ENCODE data around the gene ABI3BP.
A peak's percentile ranks its signal among the peaks of the same experiment; 100 is the strongest.
"Not testable (repeated sequence)": the region's sequence is repeated elsewhere in the genome, so short reads cannot be mapped to it uniquely, and the experiment has no call there.

Gene ABI3BP

GRCh38 chr3:100968932-100969906 is 24.0 kb downstream of the ABI3BP start:
- no peaks in the 10 kb centered on the region for H3K9me3 ChIP-seq (ENCODE audit: control insufficient read depth in 1 of 2, low read length in 2 of 2)
- H3K4me1 ChIP-seq (ENCODE audit: control insufficient read depth in 1 of 2, insufficient read depth in 2 of 2, low read length in 2 of 2) = peaks cover 0 to 32% of the 10 kb centered on the region in 2 donors
- no peak overlapping the region for H3K4me3 ChIP-seq (ENCODE audit: low read depth in 1 of 2, low read length in 2 of 2)
- H3K27me3 ChIP-seq (ENCODE audit: low read depth, low read length) = no peaks in the 10 kb centered on the region
- no peak overlapping the region for H3K27ac ChIP-seq (ENCODE audit: low read length)
- H3K36me3 ChIP-seq (ENCODE audit: control insufficient read depth in 1 of 2, insufficient read depth in 2 of 2, low read length in 2 of 2) = no peaks in the 10 kb centered on the region

GRCh38 chr3:100966807-100967206 is 26.4 kb downstream of the ABI3BP start:
- no peaks in the 10 kb centered on the region for H3K27me3 ChIP-seq (ENCODE audit: low read depth, low read length)
- no peaks in the 10 kb centered on the region for H3K36me3 ChIP-seq (ENCODE audit: control insufficient read depth in 1 of 2, insufficient read depth in 2 of 2, low read length in 2 of 2)
- H3K27ac ChIP-seq (ENCODE audit: low read length) = no peak overlapping the region
- no peak overlapping the region for H3K4me3 ChIP-seq (ENCODE audit: low read depth in 1 of 2, low read length in 2 of 2)
- H3K4me1 ChIP-seq (ENCODE audit: control insufficient read depth in 1 of 2, insufficient read depth in 2 of 2, low read length in 2 of 2) = peaks cover 0 to 8% of the 10 kb centered on the region in 2 donors
- H3K9me3 ChIP-seq (ENCODE audit: control insufficient read depth in 1 of 2, low read length in 2 of 2) = no peaks in the 10 kb centered on the region

GRCh38 chr3:100966049-100966491 is 27.2 kb downstream of the ABI3BP start:
- H3K36me3 ChIP-seq (ENCODE audit: control insufficient read depth in 1 of 2, insufficient read depth in 2 of 2, low read length in 2 of 2) = no peaks in the 10 kb centered on the region
- no peaks in the 10 kb centered on the region for H3K27me3 ChIP-seq (ENCODE audit: low read depth, low read length)
- no peaks in the 10 kb centered on the region for H3K9me3 ChIP-seq (ENCODE audit: control insufficient read depth in 1 of 2, low read length in 2 of 2)
- peaks cover 0 to under 1% of the 10 kb centered on the region in 2 donors for H3K4me1 ChIP-seq (ENCODE audit: control insufficient read depth in 1 of 2, insufficient read depth in 2 of 2, low read length in 2 of 2)
- H3K4me3 ChIP-seq (ENCODE audit: low read depth in 1 of 2, low read length in 2 of 2) = no peak overlapping the region
- no peak overlapping the region for H3K27ac ChIP-seq (ENCODE audit: low read length)

GRCh38 chr3:100963041-100963440 is 30.2 kb downstream of the ABI3BP start:
- H3K4me3 ChIP-seq (ENCODE audit: low read depth in 1 of 2, low read length in 2 of 2) = no peak overlapping the region
- H3K27me3 ChIP-seq (ENCODE audit: low read depth, low read length) = no peaks in the 10 kb centered on the region
- H3K4me1 ChIP-seq (ENCODE audit: control insufficient read depth in 1 of 2, insufficient read depth in 2 of 2, low read length in 2 of 2) = no peaks in the 10 kb centered on the region
- peaks cover 0 to 3% of the 10 kb centered on the region in 2 donors for H3K36me3 ChIP-seq (ENCODE audit: control insufficient read depth in 1 of 2, insufficient read depth in 2 of 2, low read length in 2 of 2)
- no peaks in the 10 kb centered on the region for H3K9me3 ChIP-seq (ENCODE audit: control insufficient read depth in 1 of 2, low read length in 2 of 2)
- no peak overlapping the region for H3K27ac ChIP-seq (ENCODE audit: low read length)

GRCh38 chr3:100957261-100957986 is 35.8 kb downstream of the ABI3BP start:
- no peak overlapping the region for H3K4me3 ChIP-seq (ENCODE audit: low read depth in 1 of 2, low read length in 2 of 2)
- no peaks in the 10 kb centered on the region for H3K27me3 ChIP-seq (ENCODE audit: low read depth, low read length)
- H3K4me1 ChIP-seq (ENCODE audit: control insufficient read depth in 1 of 2, insufficient read depth in 2 of 2, low read length in 2 of 2) = no peaks in the 10 kb centered on the region
- H3K9me3 ChIP-seq (ENCODE audit: control insufficient read depth in 1 of 2, low read length in 2 of 2) = no peaks in the 10 kb centered on the region
- H3K27ac ChIP-seq (ENCODE audit: low read length) = peak overlapping the region; percentile 68
- H3K36me3 ChIP-seq (ENCODE audit: control insufficient read depth in 1 of 2, insufficient read depth in 2 of 2, low read length in 2 of 2) = peaks cover 0 to 3% of the 10 kb centered on the region in 2 donors

- Histone ChIP-seq H3K27ac (ENCODE audit: low read length) (peak overlapping the region; percentile 68), H3K27me3 (ENCODE audit: low read depth, low read length) (no peaks in the 10 kb centered on the region), H3K9me3 (ENCODE audit: control insufficient read depth in 1 of 2, low read length in 2 of 2) (no peaks in the 10 kb centered on the region), H3K36me3 (ENCODE audit: control insufficient read depth in 1 of 2, insufficient read depth in 2 of 2, low read length in 2 of 2) (peaks cover 0 to 3% of the 10 kb centered on the region in 2 donors), H3K4me3 (ENCODE audit: low read depth in 1 of 2, low read length in 2 of 2) (no peak overlapping the region), H3K4me1 (ENCODE audit: control insufficient read depth in 1 of 2, insufficient read depth in 2 of 2, low read length in 2 of 2) (no peaks in the 10 kb centered on the region)
Measured at GRCh38 chr3:100956276-100956675, 36.9 kb downstream of the ABI3BP start.

GRCh38 chr3:100954990-100955389 is 38.2 kb downstream of the ABI3BP start:
- Histone ChIP-seq H3K27ac (ENCODE audit: low read length) (no peak overlapping the region), H3K4me3 (ENCODE audit: low read depth in 1 of 2, low read length in 2 of 2) (peak overlapping the region in 1 of 2 donors; percentile 9), H3K36me3 (ENCODE audit: control insufficient read depth in 1 of 2, insufficient read depth in 2 of 2, low read length in 2 of 2) (peaks cover 0 to 3% of the 10 kb centered on the region in 2 donors), H3K4me1 (ENCODE audit: control insufficient read depth in 1 of 2, insufficient read depth in 2 of 2, low read length in 2 of 2) (no peaks in the 10 kb centered on the region), H3K27me3 (ENCODE audit: low read depth, low read length) (no peaks in the 10 kb centered on the region), H3K9me3 (ENCODE audit: control insufficient read depth in 1 of 2, low read length in 2 of 2) (no peaks in the 10 kb centered on the region)

GRCh38 chr3:100954199-100954935 is 38.9 kb downstream of the ABI3BP start:
- no peaks in the 10 kb centered on the region for H3K4me1 ChIP-seq (ENCODE audit: control insufficient read depth in 1 of 2, insufficient read depth in 2 of 2, low read length in 2 of 2)
- peak overlapping the region; percentile 57 for H3K27ac ChIP-seq (ENCODE audit: low read length)
- no peaks in the 10 kb centered on the region for H3K27me3 ChIP-seq (ENCODE audit: low read depth, low read length)
- H3K36me3 ChIP-seq (ENCODE audit: control insufficient read depth in 1 of 2, insufficient read depth in 2 of 2, low read length in 2 of 2) = peaks cover 0 to 3% of the 10 kb centered on the region in 2 donors
- no peak overlapping the region for H3K4me3 ChIP-seq (ENCODE audit: low read depth in 1 of 2, low read length in 2 of 2)
- H3K9me3 ChIP-seq (ENCODE audit: control insufficient read depth in 1 of 2, low read length in 2 of 2) = no peaks in the 10 kb centered on the region

GRCh38 chr3:100953103-100953502 is 40.1 kb downstream of the ABI3BP start:
- H3K9me3 ChIP-seq (ENCODE audit: control insufficient read depth in 1 of 2, low read length in 2 of 2) = no peaks in the 10 kb centered on the region
- no peaks in the 10 kb centered on the region for H3K4me1 ChIP-seq (ENCODE audit: control insufficient read depth in 1 of 2, insufficient read depth in 2 of 2, low read length in 2 of 2)
- H3K27me3 ChIP-seq (ENCODE audit: low read depth, low read length) = no peaks in the 10 kb centered on the region
- H3K27ac ChIP-seq (ENCODE audit: low read length) = no peak overlapping the region
- H3K36me3 ChIP-seq (ENCODE audit: control insufficient read depth in 1 of 2, insufficient read depth in 2 of 2, low read length in 2 of 2) = no peaks in the 10 kb centered on the region
- no peak overlapping the region for H3K4me3 ChIP-seq (ENCODE audit: low read depth in 1 of 2, low read length in 2 of 2)

GRCh38 chr3:100947119-100947518 is 46.1 kb downstream of the ABI3BP start:
- Histone ChIP-seq H3K9me3 (ENCODE audit: control insufficient read depth in 1 of 2, low read length in 2 of 2) (no peaks in the 10 kb centered on the region), H3K36me3 (ENCODE audit: control insufficient read depth in 1 of 2, insufficient read depth in 2 of 2, low read length in 2 of 2) (no peaks in the 10 kb centered on the region), H3K4me1 (ENCODE audit: control insufficient read depth in 1 of 2, insufficient read depth in 2 of 2, low read length in 2 of 2) (no peaks in the 10 kb centered on the region), H3K27me3 (ENCODE audit: low read depth, low read length) (no peaks in the 10 kb centered on the region), H3K27ac (ENCODE audit: low read length) (no peak overlapping the region), H3K4me3 (ENCODE audit: low read depth in 1 of 2, low read length in 2 of 2) (no peak overlapping the region)

GRCh38 chr3:100946096-100946495 is 47.1 kb downstream of the ABI3BP start:
- H3K27me3 ChIP-seq (ENCODE audit: low read depth, low read length); H3K4me3 ChIP-seq (ENCODE audit: low read depth in 1 of 2, low read length in 2 of 2): not testable (repeated sequence)

More at GRCh38 chr3:100946096-100946495, 47.1 kb downstream of the ABI3BP start:
- not testable (repeated sequence) for H3K4me1 ChIP-seq (ENCODE audit: control insufficient read depth in 1 of 2, insufficient read depth in 2 of 2, low read length in 2 of 2); H3K27ac ChIP-seq (ENCODE audit: low read length); H3K36me3 ChIP-seq (ENCODE audit: control insufficient read depth in 1 of 2, insufficient read depth in 2 of 2, low read length in 2 of 2); H3K9me3 ChIP-seq (ENCODE audit: control insufficient read depth in 1 of 2, low read length in 2 of 2)
